Transverse colon (tissue), 4 donors: Measurements from ENCODE around the gene FNIP2. TPM values are rescaled to one million over a fixed set of nuclear protein-coding genes. Genes with fewer than 3 reads are reported as not detected.

Experiments used
- DNase-seq: peaks from one replicate; pipeline ENCODE4 v3.0.0-alpha.2; 2019
- H3K27ac ChIP-seq, 4 donors: fragments of 200-600 bp; sonication (generic); 2 replicates each; pipeline ENCODE4 v1.5.1; 2016 to 2018; ENCODE audit warnings: inconsistent platforms in 4 of 4
- H3K27me3 ChIP-seq: fragments of 200-600 bp; sonication (generic); 2 replicates; pipeline ENCODE4 v1.5.1; 2017; ENCODE audit warnings: inconsistent platforms
- H3K36me3 ChIP-seq, 4 donors: fragments of 200-600 bp; sonication (generic); 2 replicates each; pipeline ENCODE4 v1.5.1; 2017 to 2019; ENCODE audit warnings: inconsistent platforms in 4 of 4
- H3K4me1 ChIP-seq, 4 donors: fragments of 200-600 bp; sonication (generic); 2 replicates each; pipeline ENCODE4 v1.5.1; 2017 to 2020; ENCODE audit warnings: inconsistent platforms in 4 of 4
- H3K4me3 ChIP-seq, 4 donors: fragments of 200-600 bp; sonication (generic); 1 replicate in 1 of 4; 2 replicates in 3 of 4; pipeline versions ENCODE4 v1.5.1 to v1.6.1; 2017 to 2019; ENCODE audit warnings: inconsistent platforms in 4 of 4
- H3K9me3 ChIP-seq, 2 donors: fragments of 200-600 bp; sonication (generic); 2 replicates each; pipeline ENCODE4 v1.5.1; 2017 to 2019; ENCODE audit warnings: inconsistent platforms in 2 of 2
- CTCF ChIP-seq, 5 experiments: fragments of 200-600 bp in 3 of 5; fragments of 450-650 bp in 2 of 5; sonication (generic) in 3 of 5; IDR thresholded peaks; 1 replicate in 2 of 5; 2 replicates in 3 of 5; pipeline ENCODE4 v1.5.1; 2016 to 2017; ENCODE audit warnings: antibody characterized with exemption in 5 of 5, inconsistent platforms in 3 of 5, mild to moderate bottlenecking in 2 of 5, moderate library complexity in 1 of 5
- EP300 ChIP-seq: sonication (generic); formaldehyde crosslinking; IDR thresholded peaks from one replicate; pipeline ENCODE4 v1.6.1; 2017; ENCODE audit warnings: antibody characterized with exemption, low read depth
- POLR2A ChIP-seq: fragments of 450-650 bp; IDR thresholded peaks from one replicate; pipeline ENCODE4 v1.6.1; 2016; ENCODE audit warnings: antibody characterized with exemption, mild to moderate bottlenecking, moderate library complexity
- POLR2AphosphoS5 ChIP-seq, 3 donors: sonication (generic); formaldehyde crosslinking; IDR thresholded peaks; one replicate each; pipeline ENCODE4 v1.6.1; 2016; ENCODE audit warnings: antibody characterized with exemption in 3 of 3
- whole genome bisulfite sequencing, 2 donors: methylation state at CpG; one replicate each; pipeline ENCODE4 v1.1.5; 2018; ENCODE audit warnings: low coverage in 1 of 2; 5-methylcytosine and 5-hydroxymethylcytosine counted together
- in situ Hi-C, 4 donors: fragments of 200-750 bp; cut with MboI; loops; one replicate each; pipeline versions ENCODE4 v1.15.0 to v1.15.1; 2017; ENCODE audit warnings: low sequenced_read_pairs in 3 of 4, low pct_ligation_motif_present in 1 of 4, low pct_unique_long_range_greater_than_20kb in 1 of 4
- intact Hi-C: fragments of 100-400 bp; cut with DNase I; formaldehyde crosslinking; loops from one replicate; pipeline ENCODE4 v1.15.1; 2023; ENCODE audit warnings: low total_unique reads
- total RNA-seq, 4 donors: library from RNA; depleted of rRNA; stranded (reverse); fragments of >200 nt; gene quantifications; one replicate each; pipeline ENCODE4 v1.1.0, GENCODE V29; 2016

The FNIP2 gene
- total RNA-seq, 4 donors from 2014 or later: 47.2 to 105 (median 64.0) TPM

GRCh38 chr4:158865520-158866177, 96.8 kb downstream of the FNIP2 start:
- intact Hi-C loops: no loop called here
- no peak for DNase-seq
- Histone ChIP-seq H3K4me3 (no peak overlapping the region), H3K9me3 (no peaks in the 10 kb centered on the region), H3K27ac (no peak overlapping the region), H3K4me1 (no peaks in the 10 kb centered on the region), H3K27me3 (no peaks in the 10 kb centered on the region), H3K36me3 (peaks cover 0 to 42% (median 14%) of the 10 kb centered on the region in 4 donors)
- in situ Hi-C loops: loop anchor here in 3 of 4 donors (10.0 to 25.0 kb wide), 2 partner anchors 329 to 572 kb away; no protein-coding TSS in a partner anchor
- TF ChIP-seq CTCF (IDR thresholded peaks at IDR 0.05) (no peak), POLR2A (no peak), EP300 (no peak), POLR2AphosphoS5 (IDR thresholded peaks at IDR 0.05) (no peak)
- WGBS, 2 donors: 62 to 94% methylated on average over 5 of the region's 5 CpGs

- TF ChIP-seq POLR2A (no peak), EP300 (no peak), CTCF (IDR thresholded peaks at IDR 0.05) (no peak), POLR2AphosphoS5 (IDR thresholded peaks at IDR 0.05) (no peak)
- no peaks in the 10 kb centered on the region for H3K9me3 ChIP-seq
- H3K27me3 ChIP-seq: no peaks in the 10 kb centered on the region
- H3K27ac ChIP-seq: no peak overlapping the region
- H3K4me1 ChIP-seq: no peaks in the 10 kb centered on the region
- DNase-seq: no peak
- intact Hi-C loops (no loop called here), in situ Hi-C loops (loop anchor here in 3 of 4 donors (10.0 to 25.0 kb wide), 2 partner anchors 326 to 568 kb away; no protein-coding TSS in a partner anchor)
- peaks cover 0 to 24% (median 11%) of the 10 kb centered on the region in 4 donors for H3K36me3 ChIP-seq
- 83 to 95% methylated on average over 3 to 15 of the region's 15 CpGs for WGBS, 2 donors
- H3K4me3 ChIP-seq: no peak overlapping the region
These were observed 100.2 kb downstream of the FNIP2 start for GRCh38 chr4:158869001-158869400.

- Histone ChIP-seq H3K4me1 (no peaks in the 10 kb centered on the region), H3K36me3 (peaks cover 0 to 24% (median 11%) of the 10 kb centered on the region in 4 donors), H3K27ac (no peak overlapping the region), H3K4me3 (no peak overlapping the region), H3K9me3 (no peaks in the 10 kb centered on the region), H3K27me3 (no peaks in the 10 kb centered on the region)
- 90 to 96% methylated on average over 4 to 7 of the region's 7 CpGs for WGBS, 2 donors
- no peak for TF ChIP-seq CTCF (IDR thresholded peaks at IDR 0.05)
- no peak for TF ChIP-seq EP300
- TF ChIP-seq POLR2AphosphoS5 (IDR thresholded peaks at IDR 0.05): no peak
- TF ChIP-seq POLR2A: no peak
- in situ Hi-C loops (loop anchor here in 3 of 4 donors (10.0 to 25.0 kb wide), 2 partner anchors 325 to 568 kb away; no protein-coding TSS in a partner anchor), intact Hi-C loops (no loop called here)
- DNase-seq: no peak
These were observed 100.9 kb downstream of the FNIP2 start for GRCh38 chr4:158869761-158870160.

- no peaks in the 10 kb centered on the region for H3K27me3 ChIP-seq
- 84 to 92% methylated on average over 4 of the region's 4 CpGs for WGBS, 2 donors
- no peaks in the 10 kb centered on the region for H3K9me3 ChIP-seq
- no peak overlapping the region for H3K27ac ChIP-seq
- in situ Hi-C loops (loop anchor here in 3 of 4 donors (25.0 kb wide), 1 partner anchor 567 kb away; no protein-coding TSS in a partner anchor), intact Hi-C loops (no loop called here)
- no peak overlapping the region for H3K4me3 ChIP-seq
- no peaks in the 10 kb centered on the region for H3K4me1 ChIP-seq
- peaks cover 0 to 24% (median 11%) of the 10 kb centered on the region in 4 donors for H3K36me3 ChIP-seq
- no peak for DNase-seq
- TF ChIP-seq CTCF (IDR thresholded peaks at IDR 0.05): no peak
- no peak for TF ChIP-seq POLR2A
- TF ChIP-seq EP300: no peak
- TF ChIP-seq POLR2AphosphoS5 (IDR thresholded peaks at IDR 0.05): no peak
These were observed 101.4 kb downstream of the FNIP2 start for GRCh38 chr4:158870282-158870625.
